K562 (cell line): ENCODE measurements around the gene SERPINF2. TPM values are rescaled to one million over a fixed set of nuclear protein-coding genes. Genes with fewer than 3 reads are reported as not detected.

Experiments
- ARNT ChIP-seq, 2 experiments: fragments of 450-650 bp; IDR thresholded peaks; 2 replicates each; pipeline ENCODE4 v1.6.1; 2016; ENCODE audit warnings: mild to moderate bottlenecking in 1 of 2
- ATF7 ChIP-seq: fragments of 450-650 bp; IDR thresholded peaks from 2 replicates; pipeline ENCODE4 v1.7.1; 2014; ENCODE audit warnings: mild to moderate bottlenecking, moderate library complexity
- BACH1 ChIP-seq: fragments of 200-800 bp; sonication (Bioruptor generic); IDR thresholded peaks from 2 replicates; pipeline ENCODE4 v1.6.1; 2016; ENCODE audit warnings: missing genetic modification characterization, missing compliant biosample characterization
- CEBPB ChIP-seq: fragments of 450-650 bp; IDR thresholded peaks from 2 replicates; pipeline ENCODE4 v1.6.1; 2016; ENCODE audit warnings: missing genetic modification characterization, missing compliant biosample characterization
- ETV6 ChIP-seq, 3 experiments: fragments of 150-350 bp in 1 of 3; sonication (generic) in 1 of 3; formaldehyde crosslinking in 1 of 3; IDR thresholded peaks; 2 replicates each; pipeline versions ENCODE4 v1.6.1 to v1.8.0; 2014 to 2022; ENCODE audit warnings: borderline replicate concordance in 2 of 3, low read depth in 2 of 3, antibody characterized with exemption in 1 of 3, low read length in 1 of 3, mild to moderate bottlenecking in 1 of 3, missing genetic modification reagents in 1 of 3
- FOS ChIP-seq: IDR thresholded peaks from 3 replicates; pipeline ENCODE4 v1.6.1; 2011; ENCODE audit not compliant: insufficient read length; ENCODE audit errors: extremely low read depth
- FUS ChIP-seq: fragments of 200-400 bp; formaldehyde crosslinking; optimal IDR thresholded peaks from 2 replicates; pipeline ENCODE3; 2017; ENCODE audit warnings: low read depth, low read length
- ILK ChIP-seq: fragments of 450-650 bp; IDR thresholded peaks from 2 replicates; pipeline ENCODE4 v1.6.1; 2016; ENCODE audit warnings: missing genetic modification characterization, low read depth, mild to moderate bottlenecking, missing compliant biosample characterization, moderate library complexity, borderline replicate concordance
- KAT7 ChIP-seq: sonication (generic); formaldehyde crosslinking; IDR thresholded peaks from 2 replicates; pipeline ENCODE4 v1.8.0; 2022; ENCODE audit warnings: missing genetic modification reagents, mild to moderate bottlenecking, borderline replicate concordance
- MYBL2 ChIP-seq, 2 experiments: fragments of 450-650 bp in 1 of 2; sonication (generic) in 1 of 2; formaldehyde crosslinking in 1 of 2; IDR thresholded peaks; 2 replicates each; pipeline versions ENCODE4 v1.6.1 to v1.8.1; 2017 to 2022; ENCODE audit warnings: borderline replicate concordance in 1 of 2, inconsistent platforms in 1 of 2, low read depth in 1 of 2, mild to moderate bottlenecking in 1 of 2, missing genetic modification reagents in 1 of 2, moderate library complexity in 1 of 2
- NFXL1 ChIP-seq: fragments of 450-650 bp; formaldehyde crosslinking; IDR thresholded peaks from 2 replicates; pipeline ENCODE4 v1.4.0; 2021; ENCODE audit warnings: mild to moderate bottlenecking
- PHF8 ChIP-seq: fragments of 200-600 bp; sonication (generic); IDR thresholded peaks from 2 replicates; pipeline ENCODE4 v1.6.1; 2012; ENCODE audit warnings: mixed run types, mild to moderate bottlenecking, inconsistent platforms, low read length, moderate library complexity, borderline replicate concordance
- RBM17 ChIP-seq: fragments of 200-400 bp; formaldehyde crosslinking; IDR thresholded peaks from 2 replicates; pipeline ENCODE4 v1.6.1; 2017; ENCODE audit warnings: low read depth, mild to moderate bottlenecking, low read length, borderline replicate concordance
- STAT5A ChIP-seq: IDR thresholded peaks from 2 replicates; pipeline ENCODE4 v1.6.1; 2012; ENCODE audit warnings: low read length, inconsistent platforms, borderline replicate concordance
- TAF1 ChIP-seq: IDR thresholded peaks from 2 replicates; pipeline ENCODE4 v1.6.1; 2011; ENCODE audit warnings: mild to moderate bottlenecking, low read length, moderate library complexity; ENCODE audit not compliant: insufficient read depth, control insufficient read depth, severe bottlenecking; ENCODE audit errors: extremely low read depth
- TAF9B ChIP-seq: fragments of 450-650 bp; IDR thresholded peaks from 2 replicates; pipeline ENCODE4 v1.6.1; 2018; ENCODE audit warnings: mild to moderate bottlenecking; ENCODE audit not compliant: partially characterized antibody
- ZNF445 ChIP-seq: fragments of 250-450 bp; sonication (Bioruptor Pico); IDR thresholded peaks from 2 replicates; pipeline ENCODE4 v1.4.0; 2020; ENCODE audit warnings: low read depth, mild to moderate bottlenecking, moderate library complexity
- polyA plus RNA-seq, 8 experiments: library from polyadenylated mRNA; depleted of rRNA in 4 of 8; stranded (reverse) in 5 of 8; unstranded in 3 of 8; fragments of >200 nt; fragmentation: Nextera tagmentation in 2 of 8; fragmentation: Illumina TruSeq in 1 of 8; extraction: Ambion mirVana in 2 of 8; extraction: Trizol in 1 of 8; gene quantifications; 2 replicates each; pipeline versions ENCODE4 v1.2.1 to v1.2.3, GENCODE V29; 2011 to 2014; ENCODE audit warnings: inconsistent platforms in 1 of 8, missing spikeins in 1 of 8
- total RNA-seq, 7 experiments: library from RNA; depleted of rRNA in 6 of 7; stranded (reverse); fragments of >200 nt in 6 of 7; fragmentation: Illumina TruSeq in 2 of 7; extraction: Trizol in 2 of 7; gene quantifications; 2 replicates each; pipeline versions ENCODE4 v1.2.1 to v1.2.3, GENCODE V29; 2011 to 2021; ENCODE audit warnings: low replicate concordance in 1 of 7
- TF ChIP-seq, protein P1 (sequence below): fragments of 250-450 bp; sonication (Bioruptor Pico); IDR thresholded peaks from 2 replicates; pipeline ENCODE4 v1.8.0; 2021; ENCODE audit warnings: moderate library complexity, mild to moderate bottlenecking, inconsistent platforms
- TF ChIP-seq, protein P2 (sequence below): fragments of 450-650 bp; IDR thresholded peaks from 2 replicates; pipeline ENCODE4 v1.6.1; 2016; ENCODE audit warnings: missing biosample characterization, missing genetic modification characterization
- TF ChIP-seq, protein P3 (sequence below): sonication (generic); formaldehyde crosslinking; IDR thresholded peaks from 2 replicates; pipeline ENCODE4 v1.8.0; 2022; ENCODE audit warnings: mild to moderate bottlenecking, low read depth, missing genetic modification reagents
- TF ChIP-seq, protein P4 (sequence below): fragments of 450-650 bp; formaldehyde crosslinking; IDR thresholded peaks from 2 replicates; pipeline ENCODE4 v1.4.0; 2020; ENCODE audit warnings: mild to moderate bottlenecking, moderate library complexity

Gene SERPINF2
- total and polyA plus RNA-seq, 9 of the 15 experiments (the other 6 are each of a cell fraction or from before 2014, with no cell fraction given) = 0.22 TPM; not detected in 8

DNA sequence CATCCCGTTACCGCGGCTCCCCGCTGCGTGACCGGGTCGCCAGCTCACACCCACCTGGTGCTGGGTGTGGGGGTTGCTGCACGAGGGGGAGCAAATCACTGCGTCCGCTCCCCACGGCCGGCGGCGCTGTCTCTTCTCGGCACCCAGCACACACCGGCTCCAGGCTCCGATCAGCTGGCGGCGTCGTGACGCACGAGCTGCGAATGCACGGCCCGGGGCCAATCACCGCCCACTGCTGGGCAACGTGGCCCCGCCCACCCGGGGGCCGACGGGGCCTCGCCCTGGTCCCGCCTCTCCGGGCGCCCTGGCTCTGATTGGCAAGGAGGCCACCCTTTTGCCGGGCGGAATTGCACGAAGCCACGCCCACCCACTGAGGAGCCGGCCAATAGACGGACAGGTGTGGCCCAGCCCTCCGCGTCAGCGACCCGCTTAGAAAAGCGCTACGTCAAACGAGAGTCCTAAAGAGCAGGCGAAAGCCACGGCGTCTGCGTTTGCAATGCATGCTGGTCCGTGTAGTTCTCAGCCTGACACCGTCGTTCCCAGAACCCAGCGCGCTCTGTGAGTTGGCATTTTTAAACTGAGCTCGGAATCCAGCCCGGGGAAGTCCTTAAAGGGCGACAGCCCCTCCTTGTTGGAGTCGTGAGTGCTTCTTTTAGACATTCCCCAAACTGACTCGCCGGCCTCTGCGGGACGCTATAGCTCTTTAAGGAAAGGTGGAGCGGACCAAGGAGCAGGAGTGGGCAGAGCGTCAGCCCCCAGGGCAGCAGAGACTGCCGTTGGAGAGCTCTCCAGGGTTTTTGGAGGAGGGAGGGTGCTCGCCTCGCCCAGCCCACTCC, 26.4 kb upstream of the SERPINF2 start (continued):
- TF ChIP-seq STAT5A (no peak), ILK (tag) (no peak), KAT7 (CRISPR knock-in tag) (peak; percentile 38; the same call in 1 of the 2 replicates), ETV6 (IDR thresholded peaks at IDR 0.05; ENCODE audit: borderline replicate concordance in 1 of 2, low read depth in 2 of 2, low read length in 1 of 2) (no peak), ETV6 (CRISPR knock-in tag; IDR thresholded peaks at IDR 0.05; ENCODE audit: borderline replicate concordance) (no peak), TAF1 (peak; percentile 80), BACH1 (tag) (peak; percentile 60; the same call in 1 of the 2 replicates), TAF9B (peak; percentile 82), CEBPB (tag) (no peak), FUS (peak; percentile 49), FOS (peak; percentile 92), ZNF445 (CRISPR knock-in tag) (no peak), ARNT (IDR thresholded peaks at IDR 0.05) (peak in 1 of 2 experiments; percentile 41; a peak in 1 of 4 replicates), RBM17 (no peak), MYBL2 (IDR thresholded peaks at IDR 0.05; ENCODE audit: low read depth) (no peak), MYBL2 (CRISPR knock-in tag; IDR thresholded peaks at IDR 0.05; ENCODE audit: borderline replicate concordance) (no peak), NFXL1 (CRISPR knock-in tag) (no peak), PHF8 (peak; percentile 46; the same call in 1 of the 2 replicates), ATF7 (peak; percentile 89)
- TF ChIP-seq, protein P1, sequence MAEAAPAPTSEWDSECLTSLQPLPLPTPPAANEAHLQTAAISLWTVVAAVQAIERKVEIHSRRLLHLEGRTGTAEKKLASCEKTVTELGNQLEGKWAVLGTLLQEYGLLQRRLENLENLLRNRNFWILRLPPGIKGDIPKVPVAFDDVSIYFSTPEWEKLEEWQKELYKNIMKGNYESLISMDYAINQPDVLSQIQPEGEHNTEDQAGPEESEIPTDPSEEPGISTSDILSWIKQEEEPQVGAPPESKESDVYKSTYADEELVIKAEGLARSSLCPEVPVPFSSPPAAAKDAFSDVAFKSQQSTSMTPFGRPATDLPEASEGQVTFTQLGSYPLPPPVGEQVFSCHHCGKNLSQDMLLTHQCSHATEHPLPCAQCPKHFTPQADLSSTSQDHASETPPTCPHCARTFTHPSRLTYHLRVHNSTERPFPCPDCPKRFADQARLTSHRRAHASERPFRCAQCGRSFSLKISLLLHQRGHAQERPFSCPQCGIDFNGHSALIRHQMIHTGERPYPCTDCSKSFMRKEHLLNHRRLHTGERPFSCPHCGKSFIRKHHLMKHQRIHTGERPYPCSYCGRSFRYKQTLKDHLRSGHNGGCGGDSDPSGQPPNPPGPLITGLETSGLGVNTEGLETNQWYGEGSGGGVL (CRISPR knock-in tag) = no peak
- TF ChIP-seq, protein P2, sequence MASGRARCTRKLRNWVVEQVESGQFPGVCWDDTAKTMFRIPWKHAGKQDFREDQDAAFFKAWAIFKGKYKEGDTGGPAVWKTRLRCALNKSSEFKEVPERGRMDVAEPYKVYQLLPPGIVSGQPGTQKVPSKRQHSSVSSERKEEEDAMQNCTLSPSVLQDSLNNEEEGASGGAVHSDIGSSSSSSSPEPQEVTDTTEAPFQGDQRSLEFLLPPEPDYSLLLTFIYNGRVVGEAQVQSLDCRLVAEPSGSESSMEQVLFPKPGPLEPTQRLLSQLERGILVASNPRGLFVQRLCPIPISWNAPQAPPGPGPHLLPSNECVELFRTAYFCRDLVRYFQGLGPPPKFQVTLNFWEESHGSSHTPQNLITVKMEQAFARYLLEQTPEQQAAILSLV (tag) = no peak
- TF ChIP-seq, protein P3, sequence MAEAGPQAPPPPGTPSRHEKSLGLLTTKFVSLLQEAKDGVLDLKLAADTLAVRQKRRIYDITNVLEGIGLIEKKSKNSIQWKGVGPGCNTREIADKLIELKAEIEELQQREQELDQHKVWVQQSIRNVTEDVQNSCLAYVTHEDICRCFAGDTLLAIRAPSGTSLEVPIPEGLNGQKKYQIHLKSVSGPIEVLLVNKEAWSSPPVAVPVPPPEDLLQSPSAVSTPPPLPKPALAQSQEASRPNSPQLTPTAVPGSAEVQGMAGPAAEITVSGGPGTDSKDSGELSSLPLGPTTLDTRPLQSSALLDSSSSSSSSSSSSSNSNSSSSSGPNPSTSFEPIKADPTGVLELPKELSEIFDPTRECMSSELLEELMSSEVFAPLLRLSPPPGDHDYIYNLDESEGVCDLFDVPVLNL (CRISPR knock-in tag) = no peak
- TF ChIP-seq, protein P4, sequence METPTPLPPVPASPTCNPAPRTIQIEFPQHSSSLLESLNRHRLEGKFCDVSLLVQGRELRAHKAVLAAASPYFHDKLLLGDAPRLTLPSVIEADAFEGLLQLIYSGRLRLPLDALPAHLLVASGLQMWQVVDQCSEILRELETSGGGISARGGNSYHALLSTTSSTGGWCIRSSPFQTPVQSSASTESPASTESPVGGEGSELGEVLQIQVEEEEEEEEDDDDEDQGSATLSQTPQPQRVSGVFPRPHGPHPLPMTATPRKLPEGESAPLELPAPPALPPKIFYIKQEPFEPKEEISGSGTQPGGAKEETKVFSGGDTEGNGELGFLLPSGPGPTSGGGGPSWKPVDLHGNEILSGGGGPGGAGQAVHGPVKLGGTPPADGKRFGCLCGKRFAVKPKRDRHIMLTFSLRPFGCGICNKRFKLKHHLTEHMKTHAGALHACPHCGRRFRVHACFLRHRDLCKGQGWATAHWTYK (CRISPR knock-in tag) = 0 out of 2 replicates have a peak, but pooled peaks have one; percentile 23
